Stimulated activated CD4-positive, alpha-beta T cell treated with anti-CD3 and anti-CD28 coated beads, Interleukin-4, amount 100 ng/mL, for 1 hour (primary cell): ENCODE measurements around the gene SVIL.
"Not testable (repeated sequence)": the region's sequence is repeated elsewhere in the genome, so short reads cannot be mapped to it uniquely, and the experiment has no call there.

Source experiments
- DNase-seq: peaks from one replicate; pipeline ENCODE4 v3.0.0-alpha.2; 2020

The SVIL gene

DNA sequence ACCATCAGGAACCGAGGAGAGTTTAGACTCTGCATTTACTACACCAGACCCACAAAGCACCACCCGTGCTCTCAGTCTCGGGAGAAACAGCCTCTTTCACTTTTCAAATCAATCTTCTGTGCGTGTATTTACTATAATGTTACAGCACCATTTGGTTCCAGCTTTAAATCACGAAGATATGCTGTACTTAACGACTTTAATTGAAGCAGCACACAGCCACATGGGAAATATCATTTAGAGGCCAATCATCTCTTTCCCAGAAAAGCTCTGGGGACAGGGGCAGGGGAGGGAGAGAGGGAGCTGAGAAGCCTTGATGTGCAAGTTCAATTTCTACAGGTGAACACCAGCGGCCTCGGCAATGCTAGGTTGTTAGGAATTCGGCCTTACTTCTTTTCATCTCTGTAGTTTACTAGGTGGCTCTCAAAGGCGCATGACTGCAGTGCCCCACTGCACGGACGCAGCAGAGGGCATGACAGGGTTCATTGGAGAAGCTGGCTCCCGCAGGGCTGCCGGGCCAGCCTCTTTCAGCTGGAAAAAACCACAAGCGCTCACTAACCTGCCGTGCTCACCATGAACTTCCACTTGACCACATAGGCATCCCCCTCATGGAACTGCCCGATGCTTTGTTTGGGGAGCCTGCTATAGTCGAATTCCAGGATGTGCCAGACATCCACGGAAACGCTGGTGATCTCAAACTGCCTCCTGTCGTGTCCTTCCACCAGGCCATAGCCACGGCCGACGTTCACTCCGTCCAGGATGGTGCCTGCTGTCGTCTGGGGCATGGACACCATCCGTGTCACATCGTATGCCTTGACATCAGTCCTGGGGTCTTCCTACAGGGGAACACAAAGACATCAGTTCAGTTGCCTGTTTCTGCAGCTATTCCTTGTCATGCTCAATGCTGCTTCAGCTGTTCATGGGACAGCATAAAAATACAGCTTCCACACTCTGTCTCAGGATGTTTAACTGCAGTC lies 154.5 kb downstream of the SVIL start:
- DNase-seq = no peak

DNA sequence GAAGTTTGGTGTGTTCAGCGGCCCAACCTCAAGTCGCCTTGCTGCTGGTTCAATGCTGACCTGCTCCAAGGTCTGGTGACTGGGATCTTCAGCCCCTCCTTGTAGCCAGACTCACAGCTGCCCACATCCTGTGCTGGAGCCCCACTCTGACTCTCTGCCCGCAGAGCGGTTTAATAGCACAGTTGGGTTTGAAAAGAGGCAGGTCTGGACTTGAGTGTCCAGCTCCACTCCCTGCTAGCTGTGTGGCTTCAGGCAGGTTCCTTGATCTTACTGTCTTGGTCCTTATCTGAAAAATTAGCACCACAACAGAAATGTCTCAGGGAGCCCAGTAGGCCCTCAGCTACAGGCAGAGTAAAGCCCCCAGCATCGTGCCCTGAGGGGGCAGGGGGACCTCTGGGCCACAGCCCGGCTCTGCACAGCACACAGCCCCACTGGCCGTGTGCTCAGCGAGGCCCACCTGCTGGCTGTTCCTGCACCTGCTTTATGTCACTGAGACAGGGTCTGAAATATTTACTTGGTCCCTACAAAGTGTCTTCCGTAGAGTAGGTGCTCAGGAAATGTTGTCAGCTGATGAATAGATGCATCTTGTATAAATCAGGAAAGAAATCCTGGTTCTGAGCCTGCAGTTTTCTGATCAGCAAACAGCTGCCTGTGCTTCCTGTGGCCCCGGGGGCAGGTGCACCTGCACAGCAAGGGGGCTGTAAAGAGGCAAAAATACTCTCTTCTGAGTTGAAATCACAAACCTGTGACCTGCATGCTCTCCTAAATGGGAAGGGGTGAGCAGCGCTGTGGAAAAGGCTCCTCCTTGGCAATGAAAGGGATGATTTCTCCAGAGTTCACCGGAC lies 155.5 kb downstream of the SVIL start:
- no peak for DNase-seq

DNA sequence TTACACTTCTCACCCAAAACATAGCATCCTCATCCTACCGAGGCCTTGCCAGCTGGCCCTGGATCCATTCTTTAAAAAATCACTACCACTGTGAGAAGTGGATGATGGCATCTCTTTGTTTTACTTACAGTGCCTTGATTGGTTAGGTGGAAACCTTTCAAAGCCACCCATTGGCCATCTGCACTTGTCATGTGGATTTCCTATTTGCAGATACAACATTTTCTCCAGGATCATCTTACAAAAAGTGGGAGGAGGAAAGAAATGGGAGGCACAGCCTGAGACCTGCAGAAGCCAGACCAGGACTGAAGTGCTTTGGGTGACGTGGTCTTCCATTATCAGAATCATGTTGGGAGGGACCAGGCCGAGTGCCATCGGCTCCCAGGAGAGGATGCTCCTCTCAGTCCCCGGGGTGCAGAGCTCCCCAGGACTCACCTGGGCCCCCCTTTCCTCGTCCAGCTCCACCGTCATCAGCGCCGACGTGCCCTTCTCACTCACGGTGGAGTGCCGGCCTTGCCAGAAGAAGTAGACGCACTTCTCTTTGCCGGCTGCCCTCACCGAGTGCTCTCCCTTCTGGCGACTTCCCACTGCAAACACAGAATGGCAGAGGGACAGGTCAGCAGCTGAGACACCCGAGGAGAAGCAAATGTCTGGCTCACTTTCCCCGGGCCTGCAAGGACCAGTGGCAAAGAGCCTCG lies 161.2 kb downstream of the SVIL start:
- no peak for DNase-seq

DNA sequence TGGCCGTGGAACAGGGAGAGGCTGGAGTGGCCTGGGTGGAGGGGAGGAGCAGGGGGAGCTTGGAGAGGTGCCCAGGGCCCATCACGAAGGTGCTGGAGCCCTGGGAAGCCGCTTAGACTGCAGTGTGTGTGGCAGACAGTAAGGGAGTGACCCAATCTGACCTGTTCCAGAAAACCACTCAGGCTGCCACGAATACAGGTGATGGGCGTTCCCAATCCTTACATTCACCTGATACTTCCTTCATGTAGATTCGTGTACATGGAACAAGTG lies 161.7 kb downstream of the SVIL start:
- DNase-seq = no peak

DNA sequence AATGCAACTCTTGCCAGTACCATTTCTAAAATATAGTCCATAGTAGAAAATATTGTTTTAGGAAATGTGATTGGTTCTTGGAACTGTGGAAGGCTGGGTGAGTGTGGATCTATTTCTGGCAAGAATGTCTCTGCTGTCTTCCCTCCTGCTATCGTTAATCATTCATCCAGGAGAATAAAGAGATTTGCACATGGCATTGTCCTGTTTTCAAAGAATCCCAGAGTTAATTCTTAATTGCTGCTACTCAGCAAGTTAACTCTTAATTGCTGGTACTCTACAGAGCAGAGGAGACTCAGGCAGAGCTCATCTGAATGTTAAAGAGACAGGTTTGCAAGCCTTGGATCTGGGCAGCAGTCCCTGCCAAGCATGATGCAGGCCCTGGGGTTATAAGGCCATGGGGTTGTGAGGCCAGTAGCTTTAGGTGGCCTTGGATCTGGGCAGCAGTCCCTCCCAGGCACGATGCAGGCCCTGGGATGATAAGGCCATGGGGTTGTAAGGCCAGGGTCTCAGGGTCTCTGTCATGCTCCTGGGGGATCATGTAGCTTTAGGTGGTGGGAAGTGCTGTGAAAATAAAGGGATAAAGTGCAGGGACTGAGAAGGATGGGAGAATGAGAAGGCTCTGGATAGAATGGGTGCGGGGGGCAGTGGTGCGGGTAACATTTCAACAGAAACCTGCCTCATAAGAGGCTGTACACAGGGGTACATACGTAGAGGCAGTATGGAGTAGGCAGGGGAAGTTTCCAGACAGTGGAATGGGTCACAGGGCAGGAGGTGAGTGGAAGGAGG lies 162.3 kb downstream of the SVIL start:
- no peak for DNase-seq

DNA sequence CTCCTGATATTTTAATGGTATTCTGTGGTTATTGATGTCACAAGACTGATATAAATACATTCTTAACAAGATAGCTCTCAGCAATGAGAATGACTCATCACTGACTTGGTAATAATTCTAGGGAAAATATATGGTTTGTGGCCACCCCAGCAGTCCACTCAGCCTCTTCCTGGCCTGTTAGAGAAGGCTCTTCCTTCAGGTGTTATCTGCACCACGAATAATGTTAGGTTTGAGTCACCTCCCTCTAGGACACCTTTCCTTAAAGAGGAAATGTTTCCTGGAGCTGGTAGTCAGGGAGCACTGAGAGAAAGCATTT lies 163.3 kb downstream of the SVIL start:
- DNase-seq = no peak

DNA sequence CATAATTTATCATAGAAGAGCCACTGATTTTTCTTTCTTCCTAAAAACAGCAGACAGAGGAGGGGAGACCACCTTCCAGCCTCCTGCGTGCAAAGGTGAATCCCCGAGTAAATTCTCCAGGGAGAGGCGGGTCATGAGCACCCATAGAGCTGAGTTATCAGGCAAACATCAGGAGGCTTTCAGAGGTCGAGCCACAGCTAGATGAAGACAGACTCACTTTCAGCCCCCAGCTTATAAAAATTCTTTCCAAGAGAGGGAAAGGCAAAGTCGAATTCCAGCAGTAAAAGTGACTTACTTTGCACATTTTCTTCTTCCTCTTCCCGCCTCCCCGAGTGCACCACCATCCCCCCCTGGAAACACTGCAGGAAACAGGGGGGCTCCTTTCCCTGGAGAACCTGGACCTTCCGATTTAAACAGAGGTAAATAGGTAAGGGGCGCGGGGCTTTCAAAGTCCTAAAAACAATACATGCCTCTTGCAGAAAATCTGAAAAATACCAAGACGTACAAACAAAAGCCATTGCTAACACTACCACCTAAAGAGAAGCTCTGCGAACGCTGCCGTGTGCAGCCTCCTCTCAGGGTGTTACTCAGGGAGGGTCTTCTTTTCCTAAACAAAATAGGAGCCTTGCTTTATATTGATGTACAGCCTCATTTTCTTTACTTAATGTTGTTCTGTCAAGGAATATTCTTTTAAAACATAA lies 163.8 kb downstream of the SVIL start:
- no peak for DNase-seq

DNA sequence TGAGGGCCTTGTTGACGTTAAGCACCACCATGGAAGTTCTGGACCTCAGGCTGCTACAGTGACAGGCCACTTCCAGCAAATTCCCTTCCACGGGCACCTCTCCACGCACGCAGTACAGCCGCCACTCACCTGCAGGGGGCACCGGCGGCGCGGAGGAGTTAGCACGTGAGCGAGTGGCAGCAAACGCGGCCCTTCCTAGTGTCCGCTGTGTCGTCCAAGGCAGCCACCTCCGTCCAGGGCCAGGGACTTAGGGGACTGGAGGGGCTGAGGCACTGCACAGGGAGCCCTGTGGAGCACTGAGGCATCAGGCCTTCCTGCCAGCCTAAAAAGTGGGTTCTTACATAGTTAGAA lies 164.4 kb downstream of the SVIL start:
- DNase-seq = peak; percentile 6

DNA sequence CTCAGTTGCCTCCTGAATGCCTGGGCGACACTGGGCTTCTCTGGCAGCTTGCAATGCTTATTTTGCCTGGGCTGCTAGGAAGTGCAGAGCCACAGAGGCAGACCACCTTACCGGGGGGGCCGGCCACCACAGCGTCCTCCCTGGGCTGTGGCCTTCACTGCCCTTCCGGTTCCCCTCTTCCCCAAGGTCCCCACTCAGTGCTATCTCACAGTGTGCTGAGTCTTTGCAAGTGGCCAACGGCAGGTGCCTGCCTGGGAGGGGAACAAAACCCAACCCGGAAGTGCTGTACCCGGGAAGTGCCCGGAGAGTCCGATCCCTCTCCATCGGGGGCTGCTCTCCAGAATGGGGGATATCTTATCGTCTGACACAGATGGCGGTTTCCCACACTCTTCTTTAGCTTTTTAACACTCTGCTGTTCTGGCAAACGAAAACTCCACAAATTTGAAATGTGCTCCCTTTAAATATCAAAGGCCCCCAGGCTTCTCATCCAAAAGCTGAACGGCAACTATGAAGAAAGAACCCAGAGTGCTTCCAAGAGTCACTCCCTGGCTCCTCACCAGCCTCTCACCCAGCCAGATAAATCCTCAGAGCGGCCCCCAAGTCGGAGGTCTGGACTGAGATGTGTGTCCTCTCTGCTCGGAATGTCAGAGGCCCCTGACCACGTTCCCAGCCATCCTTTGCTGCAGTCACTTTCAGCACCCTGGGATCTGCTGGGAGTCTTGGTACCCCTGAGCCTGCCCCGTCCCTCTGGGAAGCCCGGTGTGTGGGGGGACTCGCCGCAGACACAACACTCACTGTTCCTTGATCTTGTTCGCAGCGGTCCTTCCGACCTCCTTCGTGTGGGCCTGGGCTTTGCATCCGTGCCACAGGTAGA lies 165.1 kb downstream of the SVIL start:
- no peak for DNase-seq

DNA sequence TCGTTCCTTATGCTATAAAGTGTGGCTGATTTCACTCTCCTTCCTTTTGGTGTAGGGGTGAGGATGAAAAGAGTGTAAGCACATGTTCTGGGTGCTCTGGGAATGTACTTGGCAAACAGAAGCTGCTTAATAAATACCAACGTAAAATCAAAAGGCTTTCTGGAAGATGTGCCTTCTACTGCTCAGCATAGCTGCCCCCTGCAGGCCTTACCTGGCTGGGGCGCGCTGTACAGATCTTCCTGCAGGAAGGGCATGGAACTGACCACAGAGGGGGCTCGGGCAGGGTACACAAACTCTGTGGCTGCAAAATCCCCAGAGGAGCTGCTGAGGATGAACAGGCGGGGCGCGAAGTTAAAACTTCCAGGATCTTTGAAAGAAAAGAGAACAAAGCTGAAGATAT lies 169.4 kb downstream of the SVIL start:
- DNase-seq = no peak

DNA sequence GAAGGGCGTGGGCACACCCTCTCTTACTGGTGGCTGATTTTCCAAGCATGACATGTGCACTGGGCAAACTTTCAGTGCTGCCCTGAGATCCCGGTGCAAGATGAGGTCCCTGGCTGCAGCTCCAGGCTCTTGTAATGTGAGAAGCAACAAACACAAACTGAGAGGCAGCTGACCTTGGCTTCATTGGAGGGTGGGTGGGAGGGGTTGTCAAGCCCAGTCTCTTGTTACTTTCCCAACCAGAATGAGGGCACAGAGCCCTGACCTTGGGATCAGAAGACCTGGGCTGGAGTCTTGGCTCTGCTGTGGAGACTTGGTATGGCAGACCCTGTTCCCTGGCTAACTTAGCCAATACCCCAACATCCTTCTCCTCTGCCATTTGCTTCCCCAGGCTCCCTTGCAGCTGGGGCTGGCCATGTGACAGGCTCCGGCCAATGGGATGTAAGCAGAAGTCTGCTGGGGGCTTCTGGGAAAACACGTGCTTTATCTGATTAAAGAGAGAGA lies 170.1 kb downstream of the SVIL start:
- DNase-seq = not testable (repeated sequence)

DNA sequence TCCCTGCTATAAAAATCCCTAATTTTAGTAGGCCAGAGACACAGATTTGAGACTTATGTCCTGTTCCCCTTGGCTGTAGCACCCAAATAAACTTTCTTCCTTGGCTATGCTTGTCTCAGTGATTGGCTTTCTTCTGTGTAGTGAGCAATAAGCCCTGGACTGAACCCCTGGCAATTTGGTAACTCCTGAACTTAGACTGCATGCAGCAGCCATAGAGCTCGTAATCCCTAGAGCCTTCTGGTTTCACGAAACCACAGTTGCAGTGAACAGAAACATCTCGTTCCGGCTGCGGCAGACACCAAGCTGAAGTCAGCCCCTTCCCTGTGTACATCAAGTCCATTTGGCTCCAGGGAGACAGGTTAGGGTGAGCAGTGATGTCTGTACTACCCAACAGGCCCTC lies 173.7 kb downstream of the SVIL start:
- no peak for DNase-seq

DNA sequence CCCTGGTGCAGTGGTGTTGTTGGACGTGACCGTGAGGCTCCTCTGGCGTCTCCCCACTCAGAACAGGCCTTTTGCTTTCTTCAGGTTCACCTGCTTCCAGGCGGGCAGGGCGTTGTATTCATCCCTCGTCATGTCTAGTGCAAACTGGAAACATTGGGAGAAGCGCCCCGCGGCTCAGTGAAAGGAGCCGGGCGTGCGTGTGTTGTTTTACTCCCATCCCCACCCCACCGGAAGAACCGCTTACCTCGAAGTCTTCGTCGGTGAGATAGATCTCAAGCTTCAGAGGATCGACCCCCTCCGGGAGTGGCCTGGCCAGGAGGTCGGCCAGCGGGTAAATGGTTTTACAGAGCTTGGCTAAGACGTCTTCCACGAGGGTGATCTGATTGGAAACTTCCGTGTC lies 176.6 kb downstream of the SVIL start:
- DNase-seq = not testable (repeated sequence)

DNA sequence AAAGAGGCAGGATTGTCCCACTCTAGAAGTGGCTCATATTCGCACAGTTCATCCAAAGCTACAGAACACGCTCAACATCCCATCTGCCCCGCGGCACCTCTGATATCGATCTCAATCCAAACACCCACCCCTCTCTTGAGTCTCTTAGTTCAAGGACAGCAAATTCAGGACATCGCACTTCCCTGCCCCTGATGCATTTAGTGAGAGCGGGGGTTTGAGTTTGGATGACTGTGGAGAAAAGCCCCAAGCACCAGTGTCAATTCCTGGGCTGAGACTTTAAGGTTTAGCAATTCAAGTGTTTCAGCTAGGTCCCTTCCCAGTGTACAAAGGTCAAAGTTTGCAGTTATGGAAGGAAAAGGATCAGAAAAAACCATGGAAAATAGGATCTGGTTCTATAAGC lies 179.7 kb downstream of the SVIL start:
- DNase-seq = no peak

DNA sequence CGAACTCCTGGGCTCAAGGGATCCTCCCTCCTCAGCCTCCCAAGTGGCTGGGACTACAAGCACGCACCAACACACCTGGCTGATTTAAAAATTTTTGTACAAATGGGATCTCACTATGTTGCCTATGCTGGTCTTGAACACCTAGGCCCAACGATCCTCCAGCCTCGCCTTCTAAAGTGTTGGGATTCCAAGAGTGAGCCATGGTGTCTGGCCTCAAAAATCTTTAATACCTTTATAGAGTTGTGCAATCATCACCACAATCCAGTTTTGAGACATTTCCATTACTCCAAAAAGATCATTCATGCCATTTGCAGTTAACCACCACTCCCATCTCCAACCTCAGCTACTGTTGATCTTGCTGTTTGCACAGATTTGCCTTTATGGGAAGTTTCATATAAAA lies 180.5 kb downstream of the SVIL start:
- DNase-seq = no peak

DNA sequence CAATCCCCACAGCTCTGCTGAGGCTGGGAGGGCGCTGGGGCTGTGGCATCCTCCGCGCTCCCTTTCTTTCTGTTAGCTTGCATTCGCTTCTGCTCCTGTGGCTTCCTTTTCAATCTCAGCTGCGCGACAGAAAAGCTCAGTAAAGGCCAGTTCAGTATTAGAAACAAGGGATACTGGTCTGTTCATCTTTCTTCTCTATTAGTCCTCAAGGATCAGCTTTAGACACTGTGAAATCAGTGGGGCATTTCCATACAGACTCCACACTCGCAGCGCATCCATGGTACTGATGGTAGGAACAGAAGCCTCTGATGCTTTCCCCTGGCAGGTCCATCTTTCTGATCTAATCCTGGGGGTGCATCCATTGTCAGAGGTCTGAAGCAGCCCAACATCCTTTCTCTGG lies 182.2 kb downstream of the SVIL start:
- DNase-seq = no peak

DNA sequence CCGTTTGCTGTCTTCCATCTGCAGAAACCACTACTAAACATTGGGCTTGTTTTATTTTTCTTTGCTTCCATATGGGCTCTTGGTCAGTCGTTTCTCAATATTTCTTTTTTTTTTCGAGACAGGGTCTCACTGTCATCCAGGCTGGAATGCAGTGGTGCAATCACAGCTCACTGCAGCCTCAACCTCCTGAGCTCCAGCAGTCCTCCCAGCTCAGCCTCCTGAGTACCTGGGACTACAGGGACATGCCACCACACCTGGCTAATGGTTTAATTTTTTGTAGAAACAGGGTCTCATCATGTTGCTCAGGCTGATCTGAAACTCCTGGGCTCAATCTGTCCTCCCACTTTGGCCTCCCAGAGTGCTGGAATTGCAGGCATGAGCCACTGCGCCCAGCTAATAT lies 182.8 kb downstream of the SVIL start:
- DNase-seq = no peak

DNA sequence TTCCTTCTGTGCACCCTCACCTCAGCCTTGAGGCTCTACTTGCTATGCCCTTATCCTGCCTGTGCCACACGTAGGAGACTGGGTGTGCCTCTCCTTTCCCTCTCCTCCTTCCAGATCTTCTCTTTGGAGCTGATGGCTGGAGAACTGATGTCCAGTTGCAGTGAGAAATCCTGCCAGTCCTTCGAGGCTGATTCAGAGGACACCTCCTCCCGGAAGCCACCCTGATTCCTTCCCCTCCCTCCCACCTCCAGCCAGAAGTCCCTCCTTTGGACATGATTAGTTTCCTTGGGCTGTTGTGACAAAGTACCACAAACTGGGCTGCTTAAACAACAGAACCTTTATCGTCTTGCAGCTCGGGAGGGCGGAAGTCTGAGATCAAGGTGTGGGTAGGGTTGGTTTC lies 184.4 kb downstream of the SVIL start:
- DNase-seq = no peak

DNA sequence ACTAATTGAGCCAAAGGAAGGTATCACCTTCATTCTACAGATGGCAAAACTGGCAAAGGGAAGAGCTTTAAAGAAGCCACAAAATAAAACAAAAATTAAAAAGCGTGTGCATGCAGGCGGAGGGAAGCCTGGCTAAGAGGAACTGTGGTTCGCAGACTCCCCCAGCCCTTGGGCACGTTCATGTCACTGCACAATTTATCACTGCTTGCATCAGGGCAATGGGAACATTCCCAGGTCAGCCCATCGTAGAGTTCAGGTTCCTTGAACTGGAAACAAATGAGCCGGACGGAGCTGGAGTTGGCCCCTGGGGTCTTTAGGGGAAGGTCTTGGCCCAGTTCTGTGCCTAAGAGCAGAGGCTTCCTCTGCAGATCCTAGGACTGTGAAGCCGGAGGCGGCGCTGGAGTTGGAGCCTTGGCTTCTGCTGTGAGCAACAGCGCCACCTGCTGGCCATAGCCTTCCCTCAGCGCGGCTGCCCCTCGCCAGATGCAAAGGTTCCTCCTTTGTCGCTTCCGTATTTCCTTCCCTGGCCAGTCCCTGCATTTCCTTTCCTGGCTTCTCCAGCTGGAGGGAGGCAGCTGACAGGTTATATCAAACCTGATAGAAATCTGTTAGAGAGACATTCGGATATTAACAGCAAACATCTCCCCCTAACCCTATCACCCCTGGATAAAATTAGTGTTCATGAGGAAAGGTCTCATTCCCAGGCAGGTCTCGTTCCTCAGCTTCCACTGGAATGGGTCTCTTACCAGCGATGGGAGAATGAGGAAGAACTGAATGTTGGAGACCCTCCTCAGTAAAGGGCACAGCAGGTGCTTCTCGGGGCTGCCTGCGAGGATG lies 185.8 kb downstream of the SVIL start:
- DNase-seq = peak; percentile 80

DNA sequence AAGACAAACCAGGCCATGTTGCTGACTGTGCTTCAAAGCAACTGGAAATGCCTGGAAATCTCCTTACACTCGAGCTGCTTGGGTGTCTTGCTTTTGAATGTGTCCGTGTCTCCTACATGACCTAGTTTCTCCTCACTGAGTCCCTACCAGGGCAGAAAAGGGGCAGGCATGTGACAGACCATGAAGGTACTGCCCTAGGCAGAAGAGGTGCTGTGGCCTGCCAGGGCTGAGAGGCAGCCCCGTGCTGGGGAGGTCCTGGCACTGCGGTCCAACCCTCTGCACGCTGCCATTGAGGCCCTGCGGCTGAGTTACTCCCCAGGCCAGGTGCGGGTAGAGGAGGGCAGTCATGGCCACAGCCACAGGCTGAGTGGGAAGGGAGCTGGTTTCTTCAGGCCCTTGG lies 186.6 kb downstream of the SVIL start:
- DNase-seq = no peak
